8988T (cell line): ENCODE results near the gene SLC23A1.
"Not testable (repeated sequence)": the region's sequence is repeated elsewhere in the genome, so short reads cannot be mapped to it uniquely, and the experiment has no call there.

Experiments used
- DNase-seq: peaks from one replicate; pipeline ENCODE4 v3.0.0; 2011

The SLC23A1 gene

DNA sequence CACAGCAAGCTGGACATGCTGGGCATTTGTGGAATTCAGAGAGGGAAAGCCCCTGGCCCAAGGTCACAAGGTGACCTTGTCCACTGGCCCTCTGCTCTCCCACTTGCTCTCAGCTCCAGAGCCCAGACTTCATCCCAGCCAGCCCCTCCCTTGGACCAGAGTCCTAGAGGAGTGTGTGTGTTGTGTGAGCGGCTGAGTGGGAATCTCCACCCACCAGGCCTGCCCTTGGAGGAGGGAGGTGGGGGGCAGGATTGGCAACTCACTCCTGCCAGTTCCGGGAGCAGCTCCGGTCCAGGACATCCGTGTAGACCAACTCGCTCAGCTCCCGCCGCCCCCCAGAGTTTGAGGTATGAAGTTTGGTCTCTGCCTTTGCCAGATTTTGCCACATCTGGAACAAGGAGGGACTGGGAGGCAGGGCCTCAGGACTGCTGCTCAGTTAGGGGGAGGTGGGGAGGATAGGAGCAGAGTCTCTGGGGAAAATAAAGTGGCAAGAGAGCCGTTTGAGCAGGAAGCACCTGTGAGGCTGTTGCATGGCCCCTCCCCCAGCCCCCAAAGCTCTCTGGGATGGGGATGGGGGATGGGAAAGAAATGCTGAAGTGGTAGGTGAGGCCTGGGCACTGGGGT is 5.2 kb upstream of the SLC23A1 start:
- no peak for DNase-seq

DNA sequence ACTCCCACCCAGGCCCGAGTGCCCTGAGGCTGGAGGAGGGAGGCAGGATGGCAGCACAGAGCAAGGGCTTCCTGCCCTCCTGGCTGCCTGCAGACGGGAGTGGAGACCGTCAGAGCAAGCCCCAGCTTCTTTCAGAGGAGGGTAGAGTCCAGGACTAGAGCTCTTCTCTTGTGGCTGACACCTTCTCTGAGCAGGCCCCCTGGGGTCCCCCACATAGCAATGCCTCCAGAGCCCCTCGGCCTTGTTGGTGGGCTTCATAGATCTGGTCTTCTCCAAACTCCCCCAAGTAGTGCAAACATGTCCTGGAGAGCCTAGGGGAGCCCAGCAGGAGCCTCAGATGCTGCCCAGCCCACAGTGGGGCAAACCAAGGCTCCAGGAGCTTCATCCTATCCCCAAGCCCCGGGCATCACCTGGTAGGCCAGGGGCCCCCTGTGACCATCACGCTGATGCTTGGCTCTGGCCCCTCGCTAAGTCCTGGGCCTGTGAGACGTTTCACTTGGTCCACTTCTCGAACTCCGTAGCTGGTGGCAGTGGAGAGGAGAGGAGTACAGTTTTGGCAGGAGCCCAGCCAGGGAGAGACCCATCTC is 4.6 kb upstream of the SLC23A1 start:
- DNase-seq, result no peak

DNA sequence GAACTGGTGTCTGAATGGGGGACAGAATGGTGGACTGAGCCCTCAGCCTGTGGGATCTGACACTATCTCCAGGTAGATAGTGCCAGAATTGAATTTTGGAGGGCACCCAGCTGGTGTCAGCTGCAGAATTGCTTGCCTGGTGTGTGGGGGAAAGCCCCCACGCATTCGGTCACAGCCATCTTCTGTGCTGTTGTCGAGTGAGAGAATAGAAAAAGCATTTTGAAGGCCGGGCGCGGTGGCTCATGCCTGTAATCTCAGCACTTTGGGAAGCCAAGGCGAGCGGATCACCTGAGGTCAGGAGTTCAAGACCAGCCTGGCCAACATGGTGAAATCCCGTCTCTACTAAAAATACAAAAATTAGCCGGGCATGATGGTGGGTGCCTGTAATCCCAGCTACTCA is 3.9 kb upstream of the SLC23A1 start:
- DNase-seq, result not testable (repeated sequence)

DNA sequence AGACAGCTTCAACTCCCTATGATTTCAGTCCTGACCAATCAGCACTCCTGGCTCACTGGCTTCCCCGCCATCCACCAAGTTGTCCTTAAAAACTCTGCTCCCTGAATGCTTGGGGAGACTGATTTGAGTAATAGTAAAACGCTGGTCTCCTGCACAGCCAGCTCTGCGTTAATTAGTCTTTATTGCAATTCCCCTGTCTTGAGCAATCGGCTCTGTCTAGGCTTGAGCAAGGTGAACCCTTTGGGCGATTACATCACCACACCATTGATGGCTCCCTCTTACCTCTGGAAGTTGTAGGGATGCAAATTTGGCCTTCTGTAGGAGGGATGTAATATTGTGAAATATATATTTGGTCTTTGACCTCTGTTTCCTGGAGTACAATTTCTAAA is 2.9 kb upstream of the SLC23A1 start:
- DNase-seq, result no peak

DNA sequence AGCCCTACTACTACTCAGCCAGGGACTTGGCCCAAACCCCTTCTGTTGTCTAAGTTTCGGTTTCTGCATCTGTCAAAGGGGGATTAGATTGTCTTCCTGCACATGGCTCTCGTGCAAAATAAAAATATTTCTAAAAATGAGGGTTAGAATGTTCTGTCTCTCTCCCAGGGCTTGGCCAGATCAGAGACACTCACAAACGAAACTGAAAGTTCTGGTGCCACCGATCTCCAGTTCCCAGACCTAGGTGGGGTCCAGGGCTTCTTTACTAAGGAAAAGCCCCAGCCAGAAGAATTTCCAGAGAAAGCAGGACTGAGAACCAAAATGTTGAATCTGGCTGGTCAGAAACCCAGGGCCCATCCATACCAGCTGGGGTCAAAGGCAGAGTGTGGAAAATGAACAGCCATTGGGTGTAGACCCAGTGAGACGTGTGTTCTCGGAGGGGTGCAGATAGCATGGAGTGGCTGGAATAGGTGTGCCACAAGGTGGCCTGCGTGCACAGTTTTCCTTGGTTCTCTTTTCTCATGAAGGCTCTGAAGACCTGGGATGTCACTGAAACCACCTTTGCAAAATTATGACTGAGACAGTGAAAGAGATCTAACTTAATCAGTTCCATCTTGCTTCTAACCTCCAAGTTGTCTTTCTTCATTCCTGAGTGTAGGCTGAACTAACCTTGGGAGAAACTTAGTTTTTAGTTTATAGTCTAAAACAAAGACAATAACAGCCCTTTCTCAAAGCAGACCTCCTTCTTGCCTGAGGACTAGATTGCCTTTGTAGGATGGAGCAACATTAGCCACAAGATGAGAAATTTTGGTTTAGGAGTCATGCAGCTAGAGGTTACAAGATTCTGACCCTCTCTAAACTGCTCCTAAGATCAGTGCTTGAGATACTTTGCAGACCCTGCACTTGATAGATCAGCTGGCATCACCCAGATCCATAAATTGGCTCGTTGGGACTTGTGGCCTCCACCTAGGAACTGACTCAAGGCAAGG is 2.3 kb upstream of the SLC23A1 start:
- DNase-seq, result no peak

DNA sequence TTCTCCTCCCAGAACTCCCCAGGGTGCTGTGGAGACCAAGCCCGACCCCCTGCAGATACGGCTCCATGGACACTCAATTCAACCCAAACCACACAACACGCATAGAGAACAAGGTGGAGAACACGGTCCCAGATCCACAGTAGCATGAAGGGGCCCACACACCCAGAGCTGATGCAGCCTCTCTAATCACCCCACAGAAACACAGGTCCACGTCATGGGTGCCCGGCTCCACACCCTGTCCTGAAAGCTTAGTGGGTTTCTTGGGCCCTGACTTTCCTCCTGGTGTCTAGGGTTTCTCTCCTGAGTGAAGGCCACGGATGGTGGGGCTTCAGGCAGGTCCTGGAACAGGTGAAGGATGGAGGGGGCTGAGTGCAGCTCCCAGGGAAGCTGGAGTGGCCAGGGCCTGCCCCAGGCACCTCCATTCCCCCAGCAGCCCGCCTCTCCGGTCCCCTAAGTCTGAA is 1.5 kb upstream of the SLC23A1 start:
- no peak for DNase-seq

DNA sequence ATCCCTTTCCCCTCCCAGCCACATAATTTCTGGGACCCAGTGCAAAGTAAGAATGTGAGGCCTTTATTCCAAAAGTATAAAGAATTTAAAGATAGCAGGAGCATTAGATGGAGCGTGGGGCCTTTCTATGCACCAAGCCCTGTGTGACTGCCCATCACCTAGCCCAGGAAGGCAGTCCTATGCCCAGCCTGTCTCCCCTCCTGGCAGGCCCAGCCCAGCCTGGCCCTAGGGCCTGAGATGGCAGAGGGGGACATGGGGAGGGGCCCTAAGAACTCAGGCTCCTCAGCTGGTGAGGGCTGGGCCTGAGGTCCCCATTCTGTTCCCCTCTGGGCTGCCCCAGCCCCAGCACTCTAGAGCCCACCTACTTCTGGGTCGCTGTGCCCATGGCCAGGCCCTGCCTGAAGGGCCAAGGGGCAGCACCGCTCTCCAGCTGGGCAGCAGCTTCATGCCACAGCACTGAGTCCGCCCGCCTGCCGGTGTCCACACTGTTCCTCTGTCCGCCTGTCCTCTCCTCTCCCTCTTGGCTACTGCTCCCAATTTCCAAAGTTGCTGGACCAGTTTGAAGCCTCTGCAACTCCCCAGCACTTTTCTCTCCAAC is 995 bp upstream of the SLC23A1 start:
- DNase-seq, result no peak

DNA sequence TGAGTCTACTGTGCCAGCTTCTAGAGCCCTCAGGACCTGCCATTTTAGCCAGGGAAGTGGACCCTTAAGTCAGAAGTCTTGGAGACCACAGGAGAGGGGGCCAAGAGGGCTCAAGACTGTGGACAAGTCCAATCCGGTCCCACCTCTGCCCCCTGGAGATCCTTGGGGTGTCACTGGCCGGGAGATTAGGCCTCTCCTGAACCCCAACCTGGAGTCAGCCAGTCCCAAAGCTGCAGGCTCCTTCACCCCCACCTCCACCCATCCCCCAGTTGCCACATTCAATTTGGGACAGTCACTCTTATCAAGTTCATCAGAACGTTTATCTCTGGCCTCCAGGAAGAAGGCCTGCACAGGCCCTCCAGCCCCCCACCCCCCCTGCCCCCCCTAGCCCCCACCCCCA is 290 bp downstream of the SLC23A1 start:
- no peak for DNase-seq

DNA sequence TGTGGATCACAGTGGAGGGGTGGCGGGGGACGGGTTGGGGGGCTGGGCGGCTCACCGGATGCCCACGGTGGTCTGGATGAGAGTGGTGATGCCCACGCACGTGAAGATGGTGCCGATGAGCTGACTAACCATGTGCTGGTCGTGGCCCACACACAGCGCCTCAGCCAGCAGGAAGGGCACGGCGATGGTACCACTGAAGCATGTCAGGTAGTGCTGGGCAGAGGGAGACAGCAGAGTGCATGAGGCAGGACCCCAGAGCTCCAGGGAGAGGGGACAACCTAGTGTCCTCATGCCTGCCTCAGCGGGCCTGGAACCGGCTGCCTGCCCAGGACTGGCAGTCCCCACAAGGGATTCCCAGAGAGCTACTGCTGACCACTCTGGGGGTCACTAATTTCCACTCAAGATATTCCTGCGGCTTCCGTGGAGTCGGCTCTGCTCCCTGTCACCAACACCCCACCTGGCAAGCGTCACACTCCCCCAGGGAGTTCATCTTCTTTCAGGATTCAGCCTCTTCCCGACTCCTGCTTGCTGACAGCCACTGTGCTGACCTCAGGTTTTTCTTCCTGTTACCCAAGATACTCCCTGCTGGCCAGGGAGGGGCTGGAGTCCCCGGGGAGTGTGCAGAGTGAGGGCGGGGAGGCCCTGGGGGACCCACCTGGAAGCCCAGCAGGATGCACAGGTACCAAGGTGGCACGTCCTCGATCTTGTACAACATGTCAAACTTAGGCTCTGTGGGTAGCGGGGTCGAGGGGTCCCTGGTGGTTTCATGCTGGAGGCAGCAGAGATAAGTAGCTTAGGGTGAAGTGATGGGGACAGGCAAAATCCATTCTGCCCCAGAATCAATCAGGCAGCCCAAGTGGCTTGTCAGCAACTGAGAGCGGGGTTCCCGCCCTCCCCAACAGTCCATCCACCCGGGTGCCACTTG is 998 bp downstream of the SLC23A1 start:
- DNase-seq, result no peak

DNA sequence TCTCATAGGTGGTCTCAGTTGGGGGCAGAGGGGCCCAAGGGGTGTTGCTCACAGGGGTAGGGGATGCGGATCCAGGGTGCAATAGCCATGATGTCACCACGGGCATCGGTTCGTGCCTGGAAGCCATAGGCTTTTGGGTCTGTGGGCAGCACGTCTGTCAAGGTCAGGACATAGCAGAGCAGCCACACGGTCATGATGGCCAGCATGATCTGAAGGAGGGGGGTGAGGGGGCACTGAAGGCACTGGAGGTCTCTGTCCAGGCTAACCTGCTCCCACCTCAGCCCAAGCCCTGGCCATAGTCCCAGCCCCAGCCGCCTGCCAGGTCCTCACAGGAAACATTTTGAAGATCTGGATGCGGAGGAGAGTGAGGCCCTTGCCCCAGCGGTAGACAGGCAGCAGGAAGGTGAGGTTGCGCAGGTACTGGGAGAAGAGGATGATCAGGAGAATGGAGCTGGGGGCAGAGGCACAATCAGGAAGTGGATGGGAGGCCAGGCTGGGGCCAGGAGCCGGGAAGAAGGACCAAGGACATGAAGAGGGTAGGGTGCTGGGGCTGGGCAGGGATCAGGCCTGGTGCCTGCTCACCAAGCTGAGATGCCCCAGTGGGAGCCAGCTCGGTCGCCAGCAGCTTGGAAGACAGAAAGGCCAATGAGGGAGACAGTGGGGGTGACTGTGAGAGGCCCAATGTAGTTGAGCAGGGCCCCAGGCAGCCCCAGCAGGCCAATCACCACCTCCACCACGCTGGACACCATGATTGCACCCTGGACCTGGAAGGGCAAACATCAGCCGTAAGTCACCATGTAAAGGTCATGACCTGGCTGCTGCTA is 3.3 kb downstream of the SLC23A1 start:
- no peak for DNase-seq

DNA sequence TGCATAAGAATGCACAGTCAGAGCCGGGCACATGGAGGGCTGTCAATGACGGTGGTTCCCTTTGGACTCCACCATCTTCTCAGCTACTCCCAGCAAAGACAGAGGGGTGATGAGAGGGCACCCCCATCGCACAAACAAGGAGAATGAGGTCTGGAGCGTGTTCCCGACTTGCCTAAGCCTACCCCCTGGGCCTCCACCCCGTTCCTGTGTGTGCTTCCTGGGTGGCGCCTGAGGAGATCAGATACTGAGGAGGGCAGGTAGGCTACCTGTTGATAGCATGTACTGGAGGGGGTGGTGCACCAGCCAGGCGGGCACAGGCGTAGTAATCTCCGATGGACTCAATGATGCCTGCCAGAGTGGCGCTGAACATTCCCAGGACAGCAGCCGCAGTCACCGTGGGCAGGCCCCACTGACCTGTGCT is 4.1 kb downstream of the SLC23A1 start:
- no peak for DNase-seq

DNA sequence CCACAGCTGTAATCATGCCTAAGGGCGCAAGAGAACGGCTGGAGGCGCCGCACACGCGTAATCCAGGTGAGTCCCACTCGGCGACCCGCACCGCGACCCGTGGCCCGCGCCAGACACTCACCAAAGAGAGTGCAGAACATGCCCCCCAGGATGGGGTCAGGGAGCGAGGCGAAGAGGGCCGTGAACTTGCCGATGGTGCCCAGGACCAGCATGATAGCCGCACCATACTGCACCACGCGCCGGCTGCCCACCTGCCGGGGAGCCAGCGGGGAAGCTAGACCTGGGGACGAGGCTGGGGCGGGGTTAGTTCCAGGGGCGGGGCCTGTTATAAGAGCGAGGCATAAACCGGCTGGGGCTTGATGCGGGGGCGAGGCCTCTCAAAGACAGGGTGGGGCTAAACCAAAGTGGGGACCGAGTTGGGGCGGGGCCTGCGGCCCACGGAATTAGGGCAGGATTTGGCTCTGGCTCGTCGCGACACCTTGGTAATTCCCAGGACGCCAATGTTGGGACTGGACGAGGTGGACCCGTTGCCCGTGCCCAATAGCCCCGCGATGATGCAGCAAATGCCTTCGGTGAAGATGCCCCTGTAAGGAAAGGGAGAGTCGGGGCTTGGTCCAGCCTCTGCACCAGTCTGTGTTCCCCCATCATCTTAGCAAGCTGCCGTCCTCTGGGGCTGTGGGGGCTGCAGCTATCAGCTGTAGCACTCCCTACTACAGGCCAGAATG is 4.8 kb downstream of the SLC23A1 start:
- DNase-seq, result no peak

DNA sequence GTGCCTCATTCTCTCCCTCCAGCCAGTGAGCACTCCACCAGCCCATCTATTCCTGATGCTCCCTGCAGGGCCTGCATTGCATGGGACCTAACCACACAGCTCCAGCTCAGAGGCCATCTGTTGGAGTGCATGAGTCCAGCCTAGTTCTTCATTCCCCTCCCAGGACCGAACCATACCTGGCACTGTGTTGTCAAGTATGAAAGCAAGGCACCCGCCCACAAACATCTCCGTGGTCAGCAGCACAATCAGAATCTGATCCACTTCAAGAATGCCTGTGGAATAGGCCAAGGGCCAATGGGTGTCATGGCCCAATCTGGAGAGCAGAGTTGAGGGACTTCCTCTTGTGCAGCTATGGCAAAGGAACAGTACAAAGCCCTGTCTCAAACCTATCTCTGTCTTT is 5.9 kb downstream of the SLC23A1 start:
- no peak for DNase-seq

DNA sequence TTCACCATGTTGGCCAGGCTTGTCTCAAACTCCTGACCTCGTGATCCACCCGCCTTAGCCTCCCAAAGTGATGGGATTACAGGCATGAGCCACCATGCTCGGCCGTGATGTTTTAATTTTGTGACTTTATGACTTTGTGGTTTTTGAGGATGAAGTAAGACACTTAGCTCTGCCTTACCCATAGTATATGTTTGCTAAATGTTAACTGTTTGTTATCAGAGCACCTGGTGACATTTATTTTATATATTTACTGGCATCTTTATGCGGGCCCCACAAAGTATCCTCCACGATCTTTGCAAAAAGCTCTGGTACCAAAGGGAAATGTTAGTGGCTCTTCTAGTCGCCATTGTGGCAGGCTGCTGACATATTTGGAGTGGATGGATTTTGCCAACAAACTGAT is 6.7 kb downstream of the SLC23A1 start:
- DNase-seq, result no peak

DNA sequence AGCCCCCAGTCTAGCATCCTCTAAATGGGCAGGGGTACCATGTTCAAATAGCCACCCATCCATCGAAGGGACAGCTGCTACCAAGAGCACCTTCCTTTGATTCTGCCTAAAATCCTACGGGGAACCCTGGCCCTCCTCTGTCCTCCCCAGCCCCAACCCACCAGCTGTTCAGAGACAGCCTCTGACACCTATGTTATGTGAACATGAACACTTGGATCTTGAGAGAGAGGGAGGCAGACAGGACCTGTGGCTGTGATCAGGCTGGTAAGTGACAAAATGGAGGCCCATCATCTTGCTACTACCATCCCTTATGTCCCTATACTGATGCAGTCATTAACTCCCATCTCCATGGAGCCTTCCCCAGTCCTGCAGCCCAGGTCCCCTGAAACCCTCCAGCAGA is 8.2 kb downstream of the SLC23A1 start:
- DNase-seq, result no peak

DNA sequence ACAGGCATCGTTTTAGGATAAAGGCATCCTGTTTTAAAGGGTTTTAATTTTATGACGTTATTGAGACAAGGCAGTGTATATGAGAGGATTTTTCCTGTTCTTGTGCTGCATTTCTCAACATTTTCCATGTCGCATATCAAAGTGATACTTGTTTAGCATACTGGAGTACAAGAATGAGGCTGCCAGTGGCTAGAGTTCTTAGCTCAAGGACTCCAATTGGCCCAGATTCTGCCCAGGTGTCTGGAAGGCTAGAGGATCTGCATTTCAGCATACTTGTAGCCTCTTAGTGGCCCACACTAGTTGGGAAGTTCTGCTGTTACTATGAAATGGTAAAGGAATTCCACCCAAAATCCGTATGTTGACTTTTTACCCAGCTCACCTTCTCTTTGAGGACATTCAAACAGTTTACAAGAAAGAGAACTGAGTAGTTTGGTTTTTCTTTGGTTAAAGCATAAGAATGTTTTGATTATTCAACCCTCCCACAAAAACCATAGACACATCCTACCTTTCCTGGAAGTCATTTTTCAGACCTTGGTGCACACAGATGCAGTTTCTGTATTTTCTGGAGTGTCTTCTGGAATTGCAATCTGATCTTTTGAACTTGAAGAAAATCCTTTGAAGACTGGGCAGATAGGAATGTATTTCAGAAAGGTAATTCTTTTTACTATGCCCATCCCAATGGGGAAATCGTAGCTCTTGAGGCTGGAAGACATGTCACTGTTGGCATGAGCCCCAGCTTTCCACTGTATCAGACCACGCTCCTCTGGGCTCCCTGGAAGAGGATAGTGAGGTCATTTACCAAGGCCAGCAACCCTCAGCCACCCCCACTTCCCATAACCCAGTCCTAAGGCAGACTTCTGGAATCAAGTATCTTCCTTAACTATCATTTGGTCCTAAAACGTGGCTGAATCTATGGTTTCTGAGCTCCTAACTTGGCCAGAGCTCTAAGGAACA is 11.3 kb downstream of the SLC23A1 start:
- DNase-seq, result no peak

DNA sequence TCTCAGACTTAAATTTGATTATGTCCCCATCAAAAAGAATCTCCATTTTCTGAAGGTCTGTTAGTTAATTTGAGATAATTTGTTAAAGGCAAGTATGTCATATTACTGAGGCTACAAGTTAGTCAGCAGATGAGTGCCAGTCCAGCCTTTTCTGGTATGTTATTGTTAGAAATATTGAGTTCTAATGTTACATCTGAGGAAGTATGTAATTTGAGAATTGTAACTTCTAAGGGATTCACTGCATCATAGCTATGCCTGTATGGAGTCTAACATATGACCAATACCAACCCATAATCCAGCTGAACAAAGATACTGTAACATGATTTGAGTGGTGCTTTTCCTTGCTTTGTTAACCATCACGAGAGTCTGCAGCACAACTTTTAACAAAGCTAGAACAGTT is 13.9 kb downstream of the SLC23A1 start:
- DNase-seq, result no peak

DNA sequence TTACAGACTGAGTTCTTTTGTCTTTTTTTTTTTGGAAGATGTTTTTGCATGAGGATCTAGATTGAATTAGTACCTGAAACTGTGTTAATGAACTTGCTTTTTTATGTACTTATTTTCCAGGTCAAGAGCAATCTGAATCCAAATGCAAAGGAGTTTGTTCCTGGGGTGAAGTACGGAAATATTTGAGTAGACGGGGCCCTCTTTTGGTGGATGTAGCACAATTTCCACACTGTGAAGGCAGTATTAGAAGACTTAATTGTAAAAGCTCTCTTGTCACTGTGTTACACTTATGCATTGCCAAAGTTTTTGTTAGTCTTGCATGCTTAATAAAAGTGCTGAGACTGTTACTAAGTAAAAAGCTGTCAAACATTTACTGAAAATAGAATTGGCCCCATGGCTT is 14.5 kb downstream of the SLC23A1 start:
- DNase-seq, result no peak

DNA sequence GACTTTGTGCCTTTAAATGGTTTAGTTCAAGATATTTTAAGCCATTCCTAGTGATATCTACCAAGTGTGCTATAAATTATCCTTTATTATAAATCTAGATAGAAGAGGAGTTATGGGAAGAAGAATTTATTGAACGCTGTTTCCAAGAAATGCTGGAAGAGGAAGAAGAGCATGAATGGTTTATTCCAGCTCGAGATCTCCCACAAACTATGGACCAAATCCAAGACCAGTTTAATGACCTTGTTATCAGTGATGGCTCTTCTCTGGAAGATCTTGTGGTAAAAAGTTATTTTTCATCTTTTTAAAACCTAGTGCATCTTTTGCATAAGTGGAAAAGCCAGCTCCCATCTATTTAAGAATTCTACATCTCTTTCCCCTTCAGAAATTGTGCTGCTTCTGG is 18.6 kb downstream of the SLC23A1 start:
- DNase-seq, result no peak

DNA sequence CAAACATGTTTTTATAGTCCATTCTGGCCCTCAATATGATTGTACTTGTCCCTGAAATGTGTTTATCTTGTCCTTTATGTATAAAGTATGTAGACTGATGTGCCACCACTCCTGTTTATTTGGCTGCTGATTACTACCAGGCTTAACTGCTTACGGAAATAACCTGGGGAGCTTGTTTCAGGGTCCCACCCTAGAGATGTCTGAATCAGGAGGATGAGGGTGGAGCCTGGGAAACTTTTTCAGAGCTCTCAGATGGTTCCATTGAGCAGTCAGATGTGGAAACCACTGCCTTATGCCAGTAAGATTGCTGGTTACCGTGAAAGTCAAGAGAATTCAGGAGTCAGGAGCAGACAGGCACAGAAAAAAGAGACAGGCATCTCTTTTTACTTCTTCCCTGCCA is 19.2 kb downstream of the SLC23A1 start:
- DNase-seq, result no peak
